Measurements from ENCODE around the gene R3HDM1. TPM values are rescaled to one million over a fixed set of nuclear protein-coding genes. Genes with fewer than 3 reads are reported as not detected.

R3HDM1 gene
- total and polyA plus RNA-seq, 2 of the 4 experiments (the other 2 are of a cell fraction), result 5.9 to 38.1 TPM

GRCh38 chr2:135532581-135532980 is 1.3 kb downstream of the R3HDM1 start:
- Histone ChIP-seq H2BK5ac (ENCODE audit: low read depth, low read length, poor library complexity, severe bottlenecking) (no peak overlapping the region), H2BK15ac (ENCODE audit: low read depth, low read length) (no peak overlapping the region), H4K91ac (ENCODE audit: insufficient read depth, low read depth, low read length) (no peak overlapping the region), H2AK5ac (ENCODE audit: low read depth, low read length) (no peak overlapping the region), H3K14ac (replicated peaks; ENCODE audit: low read depth, low read length) (no peak overlapping the region), H3K4me3 (ENCODE audit: insufficient read depth, low read depth, low read length) (0 out of 2 replicates have a peak overlapping the region, but pooled peaks have one; percentile 4), H3K27me3 (ENCODE audit: control insufficient read depth, insufficient read depth, low read length) (no peaks in the 10 kb centered on the region), H4K20me1 (ENCODE audit: insufficient read depth, low read length) (no peaks in the 10 kb centered on the region), H3K9me1 (ENCODE audit: insufficient read depth, low read length) (0 out of 2 replicates have a peak, but pooled peaks cover 3% of the 10 kb centered on the region), H2BK20ac (ENCODE audit: low read depth, low read length) (no peak overlapping the region), H4K8ac (ENCODE audit: low read depth in 2 of 2, low read length in 2 of 2) (no peak overlapping the region), H3K9me3 (ENCODE audit: control insufficient read depth, insufficient read depth, low read length) (no peaks in the 10 kb centered on the region), H3K79me1 (ENCODE audit: low read depth in 1 of 2, low read length in 2 of 2) (peaks cover 14 to 30% of the 10 kb centered on the region in 2 experiments; a peak in 3 of 4 replicates), H3K23ac (ENCODE audit: low read depth, low read length) (no peak overlapping the region), H2AFZ (replicated peaks; ENCODE audit: low read length, poor library complexity) (no peak overlapping the region), H3K27ac (ENCODE audit: insufficient read depth, low read length) (no peak overlapping the region), H2BK120ac (ENCODE audit: low read depth, low read length) (no peak overlapping the region), H3K4me2 (ENCODE audit: low read depth, low read length) (peak overlapping the region; percentile 75), H3K4ac (ENCODE audit: low read depth, low read length) (no peak overlapping the region), H3K18ac (ENCODE audit: low read depth, low read length) (no peak overlapping the region), H3K36me3 (ENCODE audit: control insufficient read depth, insufficient read depth, low read length) (no peaks in the 10 kb centered on the region), H2AK9ac (replicated peaks; ENCODE audit: low read depth, low read length, poor library complexity) (no peak overlapping the region), H3K56ac (ENCODE audit: extremely low read depth, insufficient read depth, low read length) (no peak overlapping the region), H3K4me1 (ENCODE audit: control insufficient read depth, insufficient read depth, low read length) (no peaks in the 10 kb centered on the region), H3K9ac (ENCODE audit: low read depth, low read length) (peak overlapping the region; percentile 15; the same call in 1 of the 2 replicates), H4K5ac (ENCODE audit: low read depth, low read length) (no peak overlapping the region)
- ATAC-seq (ENCODE audit: low read depth) (no peak), DNase-seq (no peak)
- intact Hi-C loops (cut with micrococcal nuclease), result loop anchor here (5.0 kb wide), 1 partner anchor 180 kb away; no protein-coding TSS in a partner anchor
- TF ChIP-seq BHLHE40 (IDR thresholded peaks at IDR 0.05; ENCODE audit: low read depth, low read length) (no peak), RCOR1 (IDR thresholded peaks at IDR 0.05; ENCODE audit: insufficient replicate concordance, low read length) (no peak), CHD1 (IDR thresholded peaks at IDR 0.05; ENCODE audit: low read depth, low read length) (no peak), FOS (IDR thresholded peaks at IDR 0.05; ENCODE audit: low read depth, low read length) (no peak), MAZ (IDR thresholded peaks at IDR 0.05; ENCODE audit: borderline replicate concordance, low read depth, low read length) (no peak), MXI1 (IDR thresholded peaks at IDR 0.05; ENCODE audit: borderline replicate concordance, low read depth, low read length) (no peak), RAD21 (IDR thresholded peaks at IDR 0.05; ENCODE audit: low read length) (no peak), NFE2L2 (IDR thresholded peaks at IDR 0.05; ENCODE audit: low read depth, low read length) (no peak), MAFK (IDR thresholded peaks at IDR 0.05; ENCODE audit: low read depth, low read length) (no peak), SMC3 (IDR thresholded peaks at IDR 0.05; ENCODE audit: low read depth, low read length) (no peak), CEBPB (IDR thresholded peaks at IDR 0.05; ENCODE audit: low read depth, low read length) (no peak), RFX5 (IDR thresholded peaks at IDR 0.05; ENCODE audit: low read depth, low read length) (no peak), CTCF (conservative IDR thresholded peaks at IDR 0.05; ENCODE audit: low read depth, low read length) (no peak), POLR2A (IDR thresholded peaks at IDR 0.05; ENCODE audit: low read depth, low read length) (no peak)
- TF ChIP-seq, protein P1, sequence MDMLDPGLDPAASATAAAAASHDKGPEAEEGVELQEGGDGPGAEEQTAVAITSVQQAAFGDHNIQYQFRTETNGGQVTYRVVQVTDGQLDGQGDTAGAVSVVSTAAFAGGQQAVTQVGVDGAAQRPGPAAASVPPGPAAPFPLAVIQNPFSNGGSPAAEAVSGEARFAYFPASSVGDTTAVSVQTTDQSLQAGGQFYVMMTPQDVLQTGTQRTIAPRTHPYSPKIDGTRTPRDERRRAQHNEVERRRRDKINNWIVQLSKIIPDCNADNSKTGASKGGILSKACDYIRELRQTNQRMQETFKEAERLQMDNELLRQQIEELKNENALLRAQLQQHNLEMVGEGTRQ (IDR thresholded peaks at IDR 0.05; ENCODE audit: low read depth, low read length), result no peak
- TF ChIP-seq, protein P2, sequence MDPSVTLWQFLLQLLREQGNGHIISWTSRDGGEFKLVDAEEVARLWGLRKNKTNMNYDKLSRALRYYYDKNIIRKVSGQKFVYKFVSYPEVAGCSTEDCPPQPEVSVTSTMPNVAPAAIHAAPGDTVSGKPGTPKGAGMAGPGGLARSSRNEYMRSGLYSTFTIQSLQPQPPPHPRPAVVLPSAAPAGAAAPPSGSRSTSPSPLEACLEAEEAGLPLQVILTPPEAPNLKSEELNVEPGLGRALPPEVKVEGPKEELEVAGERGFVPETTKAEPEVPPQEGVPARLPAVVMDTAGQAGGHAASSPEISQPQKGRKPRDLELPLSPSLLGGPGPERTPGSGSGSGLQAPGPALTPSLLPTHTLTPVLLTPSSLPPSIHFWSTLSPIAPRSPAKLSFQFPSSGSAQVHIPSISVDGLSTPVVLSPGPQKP (IDR thresholded peaks at IDR 0.05; ENCODE audit: borderline replicate concordance, low read depth, low read length), result no peak
- dilution Hi-C loops (cut with HindIII; ENCODE audit: low sequenced_read_pairs, unreplicated experiment), result no loop called here
- in situ Hi-C loops (cut with MboI; ENCODE audit: low sequenced_read_pairs), result no loop called here
- CTCF ChIA-PET, result no interaction called here
- no TSS peak for BruUV-seq (replicated peaks)
- POLR2A ChIA-PET (ENCODE audit: unreplicated experiment), result no interaction called here
- WGBS, 2 experiments (ENCODE audit: extremely low coverage in 2 of 2, insufficient read length in 1 of 2), result no CpG with 5 or more reads among the region's 3 CpGs
